ENCODE measurements around the gene NUFIP2.

Gene NUFIP2

DNA sequence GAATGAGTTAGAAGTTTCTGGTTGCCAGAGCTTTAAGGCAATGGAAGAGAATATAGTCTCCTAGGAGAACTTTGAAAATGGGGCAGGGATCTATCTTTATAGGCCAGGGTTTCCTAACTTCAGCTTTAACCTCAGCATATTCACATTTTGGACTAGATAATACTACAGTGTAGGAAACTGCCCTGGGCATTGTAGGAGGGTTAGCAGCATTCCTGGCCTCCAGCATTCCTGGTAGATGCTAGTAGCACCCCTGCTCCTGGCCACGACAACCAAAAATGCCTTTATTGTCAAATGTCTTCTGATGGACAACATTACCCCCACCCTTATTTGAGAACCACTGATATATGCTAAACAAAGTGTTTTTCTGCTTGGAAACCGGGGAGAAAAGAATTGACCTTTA, 86.0 kb downstream of the NUFIP2 start:
- H3K27ac ChIP-seq: no peak overlapping the region

More for the DNA sequence above, 86.0 kb downstream of the NUFIP2 start:
- TF ChIP-seq, protein P1, sequence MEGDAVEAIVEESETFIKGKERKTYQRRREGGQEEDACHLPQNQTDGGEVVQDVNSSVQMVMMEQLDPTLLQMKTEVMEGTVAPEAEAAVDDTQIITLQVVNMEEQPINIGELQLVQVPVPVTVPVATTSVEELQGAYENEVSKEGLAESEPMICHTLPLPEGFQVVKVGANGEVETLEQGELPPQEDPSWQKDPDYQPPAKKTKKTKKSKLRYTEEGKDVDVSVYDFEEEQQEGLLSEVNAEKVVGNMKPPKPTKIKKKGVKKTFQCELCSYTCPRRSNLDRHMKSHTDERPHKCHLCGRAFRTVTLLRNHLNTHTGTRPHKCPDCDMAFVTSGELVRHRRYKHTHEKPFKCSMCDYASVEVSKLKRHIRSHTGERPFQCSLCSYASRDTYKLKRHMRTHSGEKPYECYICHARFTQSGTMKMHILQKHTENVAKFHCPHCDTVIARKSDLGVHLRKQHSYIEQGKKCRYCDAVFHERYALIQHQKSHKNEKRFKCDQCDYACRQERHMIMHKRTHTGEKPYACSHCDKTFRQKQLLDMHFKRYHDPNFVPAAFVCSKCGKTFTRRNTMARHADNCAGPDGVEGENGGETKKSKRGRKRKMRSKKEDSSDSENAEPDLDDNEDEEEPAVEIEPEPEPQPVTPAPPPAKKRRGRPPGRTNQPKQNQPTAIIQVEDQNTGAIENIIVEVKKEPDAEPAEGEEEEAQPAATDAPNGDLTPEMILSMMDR (conservative IDR thresholded peaks at IDR 0.05): no peak

Data from VCaP (cell line).